AG09319 (cell line): ENCODE measurements around the gene PLA2R1.

Experiments
- DNase-seq: peaks from one replicate; pipeline ENCODE4 v3.0.0-alpha.2; 2010; ENCODE audit warnings: low read depth; ENCODE audit errors: extremely low read depth
- TF ChIP-seq, protein P1 (sequence below): IDR thresholded peaks from 2 replicates; pipeline ENCODE4 v1.5.1; 2011; ENCODE audit warnings: low read depth, mild to moderate bottlenecking, inconsistent platforms, low read length, moderate library complexity

PLA2R1 gene

GRCh38 chr2:160076914-160077313 lies 14.5 kb upstream of the PLA2R1 start:
- TF ChIP-seq, protein P1, sequence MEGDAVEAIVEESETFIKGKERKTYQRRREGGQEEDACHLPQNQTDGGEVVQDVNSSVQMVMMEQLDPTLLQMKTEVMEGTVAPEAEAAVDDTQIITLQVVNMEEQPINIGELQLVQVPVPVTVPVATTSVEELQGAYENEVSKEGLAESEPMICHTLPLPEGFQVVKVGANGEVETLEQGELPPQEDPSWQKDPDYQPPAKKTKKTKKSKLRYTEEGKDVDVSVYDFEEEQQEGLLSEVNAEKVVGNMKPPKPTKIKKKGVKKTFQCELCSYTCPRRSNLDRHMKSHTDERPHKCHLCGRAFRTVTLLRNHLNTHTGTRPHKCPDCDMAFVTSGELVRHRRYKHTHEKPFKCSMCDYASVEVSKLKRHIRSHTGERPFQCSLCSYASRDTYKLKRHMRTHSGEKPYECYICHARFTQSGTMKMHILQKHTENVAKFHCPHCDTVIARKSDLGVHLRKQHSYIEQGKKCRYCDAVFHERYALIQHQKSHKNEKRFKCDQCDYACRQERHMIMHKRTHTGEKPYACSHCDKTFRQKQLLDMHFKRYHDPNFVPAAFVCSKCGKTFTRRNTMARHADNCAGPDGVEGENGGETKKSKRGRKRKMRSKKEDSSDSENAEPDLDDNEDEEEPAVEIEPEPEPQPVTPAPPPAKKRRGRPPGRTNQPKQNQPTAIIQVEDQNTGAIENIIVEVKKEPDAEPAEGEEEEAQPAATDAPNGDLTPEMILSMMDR = no peak
- DNase-seq = no peak

DNA sequence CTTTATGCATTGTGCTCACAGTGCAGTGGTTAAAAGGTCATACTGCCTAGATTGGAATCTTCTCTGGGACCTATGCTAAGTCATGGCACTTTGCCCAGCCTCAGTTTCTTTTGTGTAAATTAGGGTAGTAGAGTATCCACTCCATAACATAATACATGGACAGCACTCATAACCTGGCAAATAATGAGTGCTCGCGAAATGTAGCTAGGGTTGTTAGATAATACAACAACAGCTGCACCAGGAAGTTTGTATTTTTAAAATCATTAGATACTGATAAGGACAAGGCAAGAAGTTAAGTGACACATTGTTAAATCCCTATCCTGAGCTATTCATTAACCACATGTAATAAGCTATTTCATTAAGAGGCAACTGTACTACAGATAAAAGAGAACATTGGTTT lies 13.8 kb upstream of the PLA2R1 start:
- no peak for DNase-seq
- TF ChIP-seq, protein P1 = no peak

DNA sequence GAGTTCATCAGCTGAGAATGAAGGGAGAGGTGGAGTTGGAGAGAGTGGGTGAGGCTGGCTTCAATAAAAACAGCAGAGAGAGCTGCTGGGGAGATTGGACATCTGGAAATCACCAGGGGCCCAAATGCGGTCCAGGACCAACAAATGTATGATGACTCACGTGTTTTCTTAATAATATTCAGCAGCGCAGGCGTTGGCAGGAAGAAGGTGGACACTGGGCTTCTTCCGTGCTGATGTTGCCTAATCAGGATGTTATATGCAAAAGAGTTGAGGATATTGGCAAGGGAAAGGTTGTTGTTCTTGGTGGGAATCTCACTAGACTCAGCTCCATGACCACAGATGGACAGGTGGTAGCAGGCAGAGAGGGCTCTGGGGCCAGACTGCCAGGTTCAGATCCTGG lies 12.8 kb upstream of the PLA2R1 start:
- TF ChIP-seq, protein P1 = no peak
- DNase-seq = peak; percentile 83

- DNase-seq = no peak
- TF ChIP-seq, protein P1 = no peak
These were observed 11.0 kb upstream of the PLA2R1 start for GRCh38 chr2:160073284-160073888.

DNA sequence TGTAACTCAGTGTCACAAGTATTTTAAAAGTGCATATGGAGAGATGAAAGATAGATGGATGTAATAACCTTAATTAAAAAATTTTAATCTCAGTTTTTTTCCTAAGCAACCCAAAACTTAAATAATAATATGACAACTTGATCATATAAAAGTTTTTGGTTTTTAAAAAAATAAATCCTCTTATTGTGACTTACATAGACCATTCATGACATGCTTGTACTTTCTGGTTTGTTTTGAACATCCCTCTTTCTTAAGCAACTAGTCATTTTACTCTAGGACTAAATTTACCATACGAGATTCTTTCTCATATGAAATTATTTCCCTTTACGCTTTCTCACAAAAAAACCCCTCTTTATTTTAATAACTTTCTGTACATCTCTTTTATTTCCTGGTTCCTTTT lies 6.5 kb upstream of the PLA2R1 start:
- no peak for DNase-seq
- TF ChIP-seq, protein P1 = no peak

DNA sequence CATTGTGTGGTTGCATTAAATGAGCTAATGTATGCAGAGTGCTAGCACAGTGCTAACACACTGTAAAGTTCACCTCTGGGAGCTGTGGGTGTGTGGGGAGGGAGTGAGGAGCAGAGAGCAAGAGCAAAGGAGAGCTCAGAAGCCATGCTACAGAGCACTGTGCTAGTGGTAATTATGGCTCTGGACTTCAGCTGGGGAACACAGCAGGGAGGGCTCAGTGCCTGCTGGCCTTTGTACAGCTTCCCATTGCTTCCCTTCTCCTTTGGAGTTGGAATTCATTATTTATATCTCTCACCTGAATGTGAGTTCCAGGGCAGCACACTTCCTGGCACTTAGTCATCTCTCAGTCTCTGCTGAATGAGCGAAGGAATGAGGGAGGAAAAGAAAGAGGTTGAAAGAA lies 2.5 kb upstream of the PLA2R1 start:
- no peak for DNase-seq
- TF ChIP-seq, protein P1 = no peak

DNA sequence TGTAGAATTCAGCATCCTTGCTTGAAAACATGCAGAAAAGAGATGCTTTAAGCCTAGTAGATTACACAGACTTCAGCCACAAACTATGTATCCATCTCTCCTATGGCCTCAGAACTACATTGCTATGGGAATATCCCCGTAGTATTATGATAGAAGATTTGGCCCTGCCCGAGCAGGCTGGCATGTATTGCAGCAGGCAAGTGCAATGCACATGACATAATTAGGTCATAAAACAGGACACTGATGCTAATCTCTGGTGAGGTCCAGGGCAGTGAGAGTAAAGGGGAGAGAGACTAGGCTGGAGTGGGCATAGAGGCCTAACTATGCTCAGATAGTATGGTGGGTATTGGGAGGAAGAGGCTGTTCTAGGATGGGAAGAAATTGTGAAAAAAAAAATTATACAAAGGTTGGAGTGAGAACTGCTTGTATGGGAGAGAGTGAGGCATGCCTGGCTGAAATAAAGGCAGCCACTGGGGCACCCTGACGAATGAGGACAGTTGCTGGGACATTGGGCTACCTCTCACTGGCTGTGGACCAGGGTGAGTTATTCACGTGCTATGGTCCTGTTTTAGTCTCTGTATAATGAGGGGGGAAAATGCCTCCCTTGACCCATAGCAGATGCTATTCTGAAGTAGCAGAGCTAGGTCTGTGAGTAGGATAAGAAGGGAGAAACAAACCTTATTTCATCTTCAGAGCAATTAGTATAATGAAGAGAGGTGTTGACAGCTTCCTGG lies 1.6 kb upstream of the PLA2R1 start:
- TF ChIP-seq, protein P1 = no peak
- no peak for DNase-seq
